Stimulated activated CD4-positive, alpha-beta T cell treated with anti-CD3 and anti-CD28 coated beads, Interleukin-2, amount 100 ng/mL, for 24 hours (primary cell): Measurements from ENCODE around the gene CRHR2.
A peak's percentile ranks its signal among the peaks of the same experiment; 100 is the strongest.

ENCODE experiments used
- DNase-seq, 2 donors: peaks; one replicate each; pipeline ENCODE4 v3.0.0-alpha.2; 2020

CRHR2 gene

GRCh38 chr7:30706316-30706715, 24.1 kb upstream of the CRHR2 start:
- DNase-seq: no peak

- no peak for DNase-seq
Observed at GRCh38 chr7:30705596-30705995, 23.3 kb upstream of the CRHR2 start.

GRCh38 chr7:30705008-30705407, 22.8 kb upstream of the CRHR2 start:
- no peak for DNase-seq

DNA sequence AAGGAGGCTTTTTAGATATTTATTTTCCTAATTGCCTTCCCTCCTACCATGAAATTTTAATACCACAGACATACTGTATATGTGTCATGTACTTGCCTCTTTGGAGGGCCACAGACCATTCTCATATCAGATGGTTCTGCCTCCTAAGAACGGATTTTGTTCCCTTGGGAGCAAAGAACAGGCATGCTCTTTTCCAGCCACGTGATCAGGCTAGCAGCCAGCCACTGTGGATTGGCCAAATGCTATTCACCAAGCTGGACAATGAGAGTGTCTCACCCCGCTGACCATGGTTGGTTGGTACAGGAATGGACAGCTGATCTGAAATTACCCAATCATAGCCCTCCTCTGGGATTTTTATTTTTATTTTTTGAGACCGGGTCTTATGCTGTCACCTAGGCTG, 21.5 kb upstream of the CRHR2 start:
- no peak for DNase-seq

DNA sequence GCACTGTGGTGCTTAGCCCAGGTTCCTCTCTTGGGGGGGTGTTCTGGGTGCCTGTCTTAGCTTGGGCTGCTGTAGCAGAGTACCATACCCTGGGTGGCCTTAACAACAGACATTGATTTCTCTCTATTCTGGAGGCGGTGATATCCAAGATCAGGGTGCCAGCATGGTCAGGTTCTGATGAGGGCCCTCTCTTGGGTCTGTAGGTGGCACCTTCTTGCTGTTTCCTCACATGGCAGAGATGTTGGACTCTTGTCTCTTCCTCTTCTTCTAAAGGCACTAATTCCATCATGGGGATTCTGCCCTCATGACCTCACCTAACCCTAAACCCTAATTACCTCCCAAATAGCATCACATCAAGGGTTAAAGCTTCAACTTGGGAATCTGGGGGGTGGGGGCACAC, 19.9 kb upstream of the CRHR2 start:
- no peak for DNase-seq

DNA sequence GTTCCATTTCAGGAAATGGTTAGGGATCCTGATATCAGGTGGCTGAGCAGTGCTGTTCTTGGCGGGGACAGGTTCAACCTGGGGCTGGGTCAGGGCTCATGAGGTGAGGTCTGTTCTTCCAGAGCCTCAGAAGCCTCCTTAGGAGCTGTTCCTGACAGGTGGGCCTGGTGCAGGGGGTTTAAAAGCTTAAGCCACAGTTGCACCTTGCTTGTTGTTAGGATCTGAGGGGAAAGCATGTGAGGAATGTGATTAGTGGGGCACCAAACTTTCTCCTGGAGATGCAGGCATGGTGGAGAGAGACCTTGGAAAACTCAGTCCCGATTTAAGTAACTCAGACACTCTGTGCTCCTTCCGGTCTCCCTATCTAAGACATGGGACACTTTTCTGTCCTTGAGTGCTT, 18.7 kb upstream of the CRHR2 start:
- no peak for DNase-seq

DNA sequence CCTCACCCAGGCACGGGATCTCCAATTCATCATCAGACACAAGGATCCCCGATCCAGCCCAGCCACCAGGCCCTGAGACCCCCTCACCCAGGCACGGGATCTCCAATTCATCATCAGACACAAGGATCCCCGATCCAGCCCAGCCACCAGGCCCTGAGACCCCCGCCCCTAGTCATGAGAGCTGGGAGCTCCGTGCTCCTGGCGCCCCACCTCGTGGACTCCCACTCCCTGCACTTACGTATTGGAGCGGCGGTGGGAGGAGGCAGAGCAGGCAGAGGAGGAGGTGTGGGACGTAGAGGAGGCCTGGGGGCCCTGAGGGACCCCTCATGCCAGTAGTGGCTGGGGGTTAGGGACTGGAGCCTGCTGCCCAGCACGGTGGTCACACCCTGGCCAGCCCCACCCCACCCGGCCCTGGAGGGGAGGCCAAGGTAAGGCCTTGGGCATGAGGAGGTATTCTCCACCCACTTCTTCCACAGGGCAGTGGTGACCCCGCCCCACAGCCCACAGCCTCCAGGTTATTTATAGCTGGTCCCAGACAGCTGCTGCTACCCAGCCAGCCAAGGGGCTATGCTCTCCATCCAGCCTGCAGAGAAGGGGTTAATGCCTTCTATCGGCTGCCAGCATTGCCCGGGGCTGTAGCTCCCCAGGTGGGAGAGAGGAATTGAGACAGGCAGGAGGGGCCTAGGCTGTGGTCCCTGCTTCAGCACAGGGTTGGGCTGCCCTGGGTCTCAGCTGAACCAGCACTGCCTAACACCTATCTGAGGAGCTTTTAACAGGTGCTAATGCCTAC, 17.6 kb upstream of the CRHR2 start:
- DNase-seq: no peak

GRCh38 chr7:30698481-30698880, 16.2 kb upstream of the CRHR2 start:
- no peak for DNase-seq

DNA sequence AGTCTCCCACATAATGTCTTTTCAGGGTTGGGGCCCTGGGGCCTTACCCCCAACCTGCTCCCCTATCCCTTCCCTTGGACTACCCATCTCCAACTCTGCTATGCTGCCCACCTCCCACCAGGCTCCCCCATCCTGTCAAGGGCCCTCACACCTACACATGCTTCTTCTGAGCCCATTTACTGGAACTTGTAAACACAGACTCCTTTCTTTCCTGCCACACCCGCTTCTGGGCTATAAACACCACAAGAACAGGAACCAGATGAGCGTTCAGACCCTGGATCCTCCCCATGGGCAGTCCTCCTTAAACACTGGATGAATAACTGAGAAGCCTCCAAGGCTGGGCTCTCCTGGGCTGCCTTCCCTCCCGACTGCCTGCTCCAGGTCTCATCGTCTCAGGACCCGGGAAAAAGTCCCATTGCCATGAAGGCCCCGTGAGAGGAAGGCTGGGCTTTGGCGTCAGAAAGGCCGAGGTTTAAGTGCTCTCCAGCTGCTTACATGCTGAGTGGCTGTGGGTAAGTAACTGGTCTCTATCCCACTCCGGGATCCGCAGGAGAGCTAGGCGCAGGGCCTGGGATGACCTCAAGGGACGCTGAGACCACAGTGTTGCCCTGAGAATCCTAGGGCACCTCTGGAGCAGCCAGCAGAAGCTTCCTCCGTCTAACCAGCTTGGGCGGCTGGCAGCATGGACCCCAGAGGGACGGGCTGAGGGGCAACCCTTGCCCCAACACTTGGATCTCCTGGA, 15.6 kb upstream of the CRHR2 start:
- no peak for DNase-seq

GRCh38 chr7:30694774-30695721, 12.8 kb upstream of the CRHR2 start:
- DNase-seq: no peak

DNA sequence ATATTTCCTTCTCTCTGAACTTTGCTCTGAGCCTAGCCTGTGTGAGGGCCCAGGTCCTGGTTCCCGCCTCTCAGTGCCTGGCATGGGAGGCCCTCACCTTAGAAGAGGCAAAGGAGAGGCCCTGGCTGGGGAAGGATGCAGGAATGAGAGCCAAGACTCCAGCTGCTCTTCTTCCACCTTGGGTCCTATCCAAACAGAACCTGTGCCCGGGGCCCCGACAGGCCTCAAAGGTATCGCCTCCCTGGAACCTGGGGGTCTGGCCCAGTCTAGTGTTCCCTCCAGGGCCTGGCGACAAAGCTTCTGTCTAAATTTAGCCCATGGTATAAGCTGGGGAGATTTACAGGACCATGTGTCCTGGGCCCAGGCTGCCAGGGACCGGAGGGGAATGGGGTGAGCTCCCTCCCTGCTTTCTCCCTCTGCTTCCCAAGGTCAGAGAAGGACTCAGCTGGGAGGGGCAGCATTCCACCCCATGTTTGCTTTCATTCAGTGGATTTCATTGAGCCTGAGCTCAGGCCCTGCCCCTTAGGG, 12.0 kb upstream of the CRHR2 start:
- no peak for DNase-seq

DNA sequence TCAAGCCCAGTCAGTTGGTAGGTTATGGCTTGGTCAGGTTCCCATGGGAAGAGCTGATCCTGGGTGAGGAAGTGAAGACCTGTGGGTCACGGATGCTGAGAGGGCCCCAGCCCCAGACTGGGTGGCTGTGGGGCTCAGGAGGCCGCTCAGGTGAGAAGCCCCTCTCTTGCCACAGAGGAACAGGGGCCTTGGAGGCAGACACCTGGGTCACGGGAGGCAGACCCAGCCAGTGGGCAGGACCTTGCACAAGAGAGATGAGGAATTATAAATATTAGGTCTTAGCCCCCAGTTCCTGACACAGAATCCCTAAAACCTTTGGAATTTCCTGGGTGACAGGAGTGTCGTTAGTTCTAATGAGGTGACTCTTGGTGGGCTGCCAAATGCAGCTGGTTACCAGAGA, 10.6 kb upstream of the CRHR2 start:
- DNase-seq: no peak

GRCh38 chr7:30692438-30692837, 10.2 kb upstream of the CRHR2 start:
- DNase-seq: no peak

GRCh38 chr7:30690011-30690410, 7.8 kb upstream of the CRHR2 start:
- DNase-seq: no peak

DNA sequence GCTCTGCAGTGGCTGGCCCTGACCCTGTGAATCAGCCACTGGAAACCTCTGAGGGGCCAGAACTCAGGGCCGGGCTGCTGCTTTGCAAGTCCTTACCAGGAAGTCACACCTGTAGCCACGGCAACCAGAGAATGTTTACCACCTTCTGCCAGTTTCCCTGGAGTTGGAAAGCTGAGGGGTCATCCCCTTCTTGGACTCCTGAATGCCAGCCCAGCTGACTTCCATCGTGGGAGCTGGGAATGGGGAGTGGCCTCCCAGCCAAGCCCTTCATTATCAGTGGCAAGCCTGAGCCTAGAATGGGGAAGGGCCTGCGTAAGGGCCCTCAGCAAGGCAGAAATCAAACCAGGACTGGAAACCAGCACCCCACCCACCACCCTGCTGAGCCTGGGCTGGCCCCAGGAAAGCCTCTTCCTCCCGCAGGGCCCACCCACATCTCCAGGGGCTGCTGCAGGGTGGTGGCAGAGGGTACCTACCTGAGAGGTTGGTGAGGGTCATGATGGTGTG, 6.5 kb upstream of the CRHR2 start:
- no peak for DNase-seq

- no peak for DNase-seq
Observed at GRCh38 chr7:30687604-30688003, 5.3 kb upstream of the CRHR2 start.

GRCh38 chr7:30684351-30684750, 2.1 kb upstream of the CRHR2 start:
- no peak for DNase-seq

DNA sequence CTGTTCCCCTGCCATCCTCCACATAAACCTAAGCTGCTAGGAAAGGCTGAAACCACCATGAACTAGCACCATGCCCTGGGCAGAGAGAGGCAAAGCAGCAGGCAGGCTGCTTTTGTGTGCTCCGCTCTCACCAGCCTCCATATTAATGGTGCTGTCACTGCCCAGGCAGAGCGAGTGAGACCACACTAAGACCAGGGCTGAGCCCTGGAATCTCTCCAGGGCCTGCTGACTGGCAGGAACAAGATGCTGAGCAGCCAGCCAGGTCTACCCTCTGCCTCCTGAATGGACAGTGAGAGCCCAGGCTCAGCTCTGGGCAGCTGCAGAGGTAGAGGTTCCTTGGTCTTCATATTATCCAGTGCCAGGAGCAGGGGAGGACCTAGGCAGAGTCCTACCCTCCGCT, 1.6 kb upstream of the CRHR2 start:
- DNase-seq: no peak

DNA sequence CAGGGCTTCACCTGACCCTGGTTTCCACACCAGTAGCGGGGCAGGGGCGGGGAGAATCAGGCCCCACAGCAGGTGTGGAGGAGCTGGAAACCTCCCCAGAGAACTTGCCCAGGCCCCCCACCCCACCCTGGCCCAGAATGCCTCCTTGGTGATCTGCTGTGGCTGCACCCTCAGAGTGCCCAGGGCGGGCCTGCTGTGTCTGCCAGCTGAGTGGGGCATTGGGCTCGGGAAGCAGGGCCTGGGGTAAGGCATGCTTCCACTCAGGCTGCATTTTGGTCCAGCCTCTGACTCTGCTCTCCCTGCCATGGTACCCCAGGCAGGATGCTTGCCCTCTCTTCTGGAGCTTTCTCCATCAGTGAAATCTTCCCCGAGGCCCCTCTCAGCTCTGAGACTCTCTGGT, 1.1 kb upstream of the CRHR2 start:
- DNase-seq: no peak

DNA sequence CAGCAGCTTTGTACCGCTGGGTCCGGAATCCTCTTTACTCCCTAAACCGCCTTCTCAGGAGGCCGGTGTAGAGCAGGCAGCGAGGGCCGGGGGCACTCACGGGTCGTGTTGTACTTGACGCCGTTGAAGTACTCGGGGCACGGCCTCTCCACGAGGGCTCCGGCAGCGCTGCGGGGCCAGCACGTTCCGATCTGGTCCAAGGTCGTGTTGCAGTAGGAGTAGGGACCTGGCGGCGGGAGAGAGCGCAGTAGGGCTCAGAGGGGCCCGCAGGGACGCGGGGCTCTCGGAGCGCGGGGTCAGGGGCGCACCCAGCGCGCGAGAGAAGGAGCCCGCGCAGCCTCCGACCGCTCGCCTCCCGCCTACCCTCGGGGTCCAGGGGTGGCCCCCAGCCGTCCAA, 443 bp downstream of the CRHR2 start:
- peak in 1 of 2 donors; percentile 14 for DNase-seq

DNA sequence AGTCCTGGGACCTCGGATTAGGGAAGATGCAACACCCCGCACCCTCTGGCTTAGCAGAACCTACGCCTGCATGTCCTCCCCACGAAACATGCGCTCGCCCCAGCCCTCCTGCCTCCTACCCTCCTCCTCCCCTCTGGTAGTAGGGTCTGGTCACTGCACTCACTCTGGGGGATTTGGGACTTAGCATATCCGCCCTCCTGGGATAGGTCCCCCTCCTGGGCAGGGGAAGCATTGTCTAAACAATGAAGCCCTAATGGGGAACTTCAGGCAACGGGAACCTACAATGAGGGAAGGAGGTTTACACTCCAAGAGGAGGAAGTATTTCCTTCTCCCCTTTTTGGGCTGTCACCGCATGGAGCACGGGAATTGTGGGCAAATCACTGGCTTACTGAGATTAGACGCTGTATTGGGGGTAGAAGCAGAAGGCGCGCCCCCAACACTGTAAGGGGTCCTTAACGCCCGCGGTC, 892 bp downstream of the CRHR2 start:
- DNase-seq: no peak

DNA sequence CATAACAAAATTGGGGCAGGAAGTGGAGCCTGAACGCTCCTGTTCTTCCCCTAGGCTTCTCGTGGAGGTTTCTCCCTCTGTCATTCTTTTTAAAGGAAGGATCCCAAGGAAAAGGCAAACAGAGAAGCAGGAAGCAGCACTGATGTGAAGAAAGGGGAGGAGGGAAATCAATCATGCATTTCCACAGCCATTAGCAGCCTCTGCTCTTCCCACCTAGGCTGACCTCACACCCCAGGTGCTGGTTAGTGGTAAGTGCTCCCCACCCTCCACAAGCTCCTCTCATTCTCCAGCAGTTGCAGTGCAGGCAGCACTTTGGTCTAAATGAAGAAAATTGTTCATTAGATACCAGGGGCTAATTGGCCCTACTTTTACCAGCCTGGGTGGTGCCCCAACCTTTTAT, 2.6 kb downstream of the CRHR2 start:
- DNase-seq: no peak

GRCh38 chr7:30678805-30679204, 3.5 kb downstream of the CRHR2 start:
- DNase-seq: no peak
